ENCODE results near the gene LIN28B.

- TF ChIP-seq CTCF (IDR thresholded peaks at IDR 0.05) (no peak), POLR2AphosphoS5 (IDR thresholded peaks at IDR 0.05) (no peak), EP300 (IDR thresholded peaks at IDR 0.05) (no peak), POLR2A (IDR thresholded peaks at IDR 0.05) (no peak)
These were observed 20.0 kb upstream of the LIN28B start for GRCh38 chr6:104936766-104937535.
